ENCODE results near the gene C1R. TPM values are rescaled to one million over a fixed set of nuclear protein-coding genes. Genes with fewer than 3 reads are reported as not detected.

C1R gene
- total and polyA plus RNA-seq, 2 of the 8 experiments (the other 6 are each of a cell fraction or from before 2014, with no cell fraction given): 6.9 to 16.3 TPM

DNA sequence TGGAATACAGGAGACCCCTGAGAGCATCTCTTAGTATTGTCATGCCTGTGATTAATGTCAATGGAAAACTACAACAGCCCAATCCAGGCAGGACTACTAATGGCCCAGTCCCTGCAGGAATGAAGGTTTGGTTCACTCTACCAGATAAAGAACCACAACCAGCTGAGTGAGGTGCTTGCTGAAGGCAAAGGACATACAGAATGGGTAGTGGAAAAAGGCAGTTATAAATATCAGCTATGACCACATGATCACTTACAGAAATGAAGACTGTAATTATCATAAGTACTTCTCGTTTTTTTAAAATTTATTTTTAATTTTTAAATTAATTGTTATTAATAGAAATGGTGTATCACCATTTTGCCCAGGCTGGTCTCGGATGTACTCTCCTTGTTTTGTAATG lies 56.8 kb downstream of the C1R start:
- no peak overlapping the region for H2AFZ ChIP-seq (ENCODE audit: low read length)
- H3K79me2 ChIP-seq (ENCODE audit: control insufficient read depth in 1 of 2, insufficient read depth in 2 of 2, low read length in 2 of 2): no peaks in the 10 kb centered on the region
- H2BK120ac ChIP-seq (replicated peaks; ENCODE audit: low read depth, low read length): no peak overlapping the region
- H3K23ac ChIP-seq (ENCODE audit: insufficient read length): no peak overlapping the region
- 88% methylated on average over 2 of the region's 2 CpGs; no CpG with 5 or more reads in 1 of the 2 experiments for WGBS, 2 experiments (ENCODE audit: extremely low coverage in 1 of 2, insufficient coverage in 1 of 2, insufficient read length in 1 of 2, insufficient replicate concordance in 2 of 2, low coverage in 1 of 2, low lambda C conversion rate in 2 of 2, missing lambda C conversion rate in 1 of 2)
- no peak overlapping the region for H4K5ac ChIP-seq (ENCODE audit: insufficient read length, low read depth, low read length)
- no peak for DNase-seq (ENCODE audit: low read depth in 1 of 2, low spot score in 2 of 2)
- no peak overlapping the region for H2BK20ac ChIP-seq (ENCODE audit: low read length)
- no peak overlapping the region for H3K4me3 ChIP-seq (ENCODE audit: extremely low read depth in 1 of 4, insufficient read depth in 2 of 4, low read depth in 3 of 4, low read length in 4 of 4)
- no peaks in the 10 kb centered on the region for H3K36me3 ChIP-seq (ENCODE audit: control insufficient read depth in 2 of 4, insufficient read depth in 4 of 4, low read length in 3 of 4)
- no peak overlapping the region for H3K4me2 ChIP-seq (ENCODE audit: insufficient read depth in 1 of 2, low read depth in 2 of 2, low read length in 2 of 2)
- no peak overlapping the region for H3K9ac ChIP-seq (replicated peaks in 1 of 4; ENCODE audit: extremely low read depth in 1 of 4, low read depth in 3 of 4, low read length in 3 of 4)
- H3K23me2 ChIP-seq (ENCODE audit: low read depth, low read length): no peaks in the 10 kb centered on the region
- no peak overlapping the region for H3K4ac ChIP-seq (replicated peaks; ENCODE audit: insufficient read length, low read depth, low read length)
- H4K91ac ChIP-seq (replicated peaks; ENCODE audit: insufficient read length, low read length): no peak overlapping the region
- H3K27me3 ChIP-seq (replicated peaks in 1 of 4; ENCODE audit: control insufficient read depth in 3 of 4, extremely low read depth in 1 of 4, insufficient read depth in 3 of 4, low read length in 3 of 4): no peaks in the 10 kb centered on the region
- H3K18ac ChIP-seq (ENCODE audit: extremely low read depth, low read length): no peak overlapping the region
- H4K8ac ChIP-seq (ENCODE audit: extremely low read depth, insufficient read depth, low read length): no peak overlapping the region
- H3K9me3 ChIP-seq (ENCODE audit: insufficient read depth in 2 of 2, low read depth in 1 of 2, low read length in 1 of 2): no peaks in the 10 kb centered on the region; a peak in 1 of 4 replicates
- H2BK15ac ChIP-seq (ENCODE audit: low read length): no peak overlapping the region
- peaks cover 0 to 4% (median 1%) of the 10 kb centered on the region in 4 experiments; a peak in 2 of 7 replicates for H3K4me1 ChIP-seq (replicated peaks in 1 of 4; ENCODE audit: control insufficient read depth in 3 of 4, insufficient read depth in 4 of 4, low read length in 3 of 4)
- H3K79me1 ChIP-seq (ENCODE audit: low read depth, low read length): no peaks in the 10 kb centered on the region
- POLR2A ChIA-PET (ENCODE audit: partially characterized antibody): no interaction called here
- CTCF ChIA-PET (ENCODE audit: partially characterized antibody): interaction anchor here (0.8 to 2.2 kb wide), 3 partner anchors 19 to 78 kb away, joined by 3 to 7 read pairs (median 4); no protein-coding TSS in a partner anchor
- H3K56ac ChIP-seq (replicated peaks; ENCODE audit: insufficient read length, low read depth, low read length): no peak overlapping the region
- peaks cover 0 to under 1% of the 10 kb centered on the region in 2 experiments for H4K20me1 ChIP-seq (replicated peaks in 1 of 2; ENCODE audit: control insufficient read depth in 1 of 2, insufficient read depth in 2 of 2, low read length in 2 of 2)
- no peak overlapping the region for H2BK5ac ChIP-seq (ENCODE audit: low read depth, low read length)
- H3K27ac ChIP-seq (ENCODE audit: low read depth, low read length): no peak overlapping the region
- no peak for FAIRE-seq
- H2AK5ac ChIP-seq (ENCODE audit: low read depth, low read length): no peak overlapping the region
- H2BK12ac ChIP-seq (ENCODE audit: low read depth, low read length): no peak overlapping the region
- no peak overlapping the region for H3K14ac ChIP-seq (ENCODE audit: insufficient read length)
- TF ChIP-seq TCF12 (IDR thresholded peaks at IDR 0.05; ENCODE audit: low read depth, low read length): no peak
